ENCODE results near the gene KRTAP12-3.

KRTAP12-3 gene

GRCh38 chr21:44701023-44701400 lies 43.3 kb downstream of the KRTAP12-3 start:
- TF ChIP-seq EP300 (IDR thresholded peaks at IDR 0.05; ENCODE audit: borderline replicate concordance) (no peak), TAF1 (IDR thresholded peaks at IDR 0.05; ENCODE audit: low read depth) (no peak), EGR1 (IDR thresholded peaks at IDR 0.05) (no peak), FOXM1 (IDR thresholded peaks at IDR 0.05; ENCODE audit: borderline replicate concordance, low read depth) (no peak), ZBTB7A (IDR thresholded peaks at IDR 0.05; ENCODE audit: low read depth) (no peak), YY1 (IDR thresholded peaks at IDR 0.05; ENCODE audit: low read depth) (no peak), MAX (IDR thresholded peaks at IDR 0.05) (no peak), TEAD4 (IDR thresholded peaks at IDR 0.05) (no peak), NFIC (IDR thresholded peaks at IDR 0.05) (no peak), TCF12 (IDR thresholded peaks at IDR 0.05; ENCODE audit: low read depth) (no peak), USF1 (IDR thresholded peaks at IDR 0.05) (no peak), REST (IDR thresholded peaks at IDR 0.05; ENCODE audit: low read depth) (no peak), RAD21 (IDR thresholded peaks at IDR 0.05; ENCODE audit: low read depth) (no peak), CREB1 (IDR thresholded peaks at IDR 0.05; ENCODE audit: low read depth) (no peak), CEBPB (IDR thresholded peaks at IDR 0.05) (no peak)

GRCh38 chr21:44701541-44701940 lies 43.8 kb downstream of the KRTAP12-3 start:
- TF ChIP-seq CEBPB (IDR thresholded peaks at IDR 0.05): no peak
- TF ChIP-seq TAF1 (IDR thresholded peaks at IDR 0.05; ENCODE audit: low read depth): no peak
- TF ChIP-seq CREB1 (IDR thresholded peaks at IDR 0.05; ENCODE audit: low read depth): no peak
- no peak for TF ChIP-seq RAD21 (IDR thresholded peaks at IDR 0.05; ENCODE audit: low read depth)
- no peak for TF ChIP-seq NFIC (IDR thresholded peaks at IDR 0.05)
- no peak for TF ChIP-seq USF1 (IDR thresholded peaks at IDR 0.05)
- no peak for TF ChIP-seq YY1 (IDR thresholded peaks at IDR 0.05; ENCODE audit: low read depth)
- no peak for TF ChIP-seq ZBTB7A (IDR thresholded peaks at IDR 0.05; ENCODE audit: low read depth)
- no peak for TF ChIP-seq REST (IDR thresholded peaks at IDR 0.05; ENCODE audit: low read depth)
- TF ChIP-seq TEAD4 (IDR thresholded peaks at IDR 0.05): no peak
- TF ChIP-seq EP300 (IDR thresholded peaks at IDR 0.05; ENCODE audit: borderline replicate concordance): no peak
- TF ChIP-seq EGR1 (IDR thresholded peaks at IDR 0.05): no peak
- no peak for TF ChIP-seq TCF12 (IDR thresholded peaks at IDR 0.05; ENCODE audit: low read depth)
- TF ChIP-seq FOXM1 (IDR thresholded peaks at IDR 0.05; ENCODE audit: borderline replicate concordance, low read depth): no peak
- no peak for TF ChIP-seq MAX (IDR thresholded peaks at IDR 0.05)

GRCh38 chr21:44702111-44702972 lies 44.6 kb downstream of the KRTAP12-3 start:
- no peak for TF ChIP-seq CREB1 (IDR thresholded peaks at IDR 0.05; ENCODE audit: low read depth)
- TF ChIP-seq REST (IDR thresholded peaks at IDR 0.05; ENCODE audit: low read depth): no peak
- no peak for TF ChIP-seq TAF1 (IDR thresholded peaks at IDR 0.05; ENCODE audit: low read depth)
- TF ChIP-seq CEBPB (IDR thresholded peaks at IDR 0.05): no peak
- TF ChIP-seq EP300 (IDR thresholded peaks at IDR 0.05; ENCODE audit: borderline replicate concordance): no peak
- TF ChIP-seq TEAD4 (IDR thresholded peaks at IDR 0.05): no peak
- TF ChIP-seq FOXM1 (IDR thresholded peaks at IDR 0.05; ENCODE audit: borderline replicate concordance, low read depth): no peak
- TF ChIP-seq RAD21 (IDR thresholded peaks at IDR 0.05; ENCODE audit: low read depth): no peak
- TF ChIP-seq TCF12 (IDR thresholded peaks at IDR 0.05; ENCODE audit: low read depth): no peak
- no peak for TF ChIP-seq USF1 (IDR thresholded peaks at IDR 0.05)
- TF ChIP-seq EGR1 (IDR thresholded peaks at IDR 0.05): no peak
- no peak for TF ChIP-seq ZBTB7A (IDR thresholded peaks at IDR 0.05; ENCODE audit: low read depth)
- no peak for TF ChIP-seq YY1 (IDR thresholded peaks at IDR 0.05; ENCODE audit: low read depth)
- no peak for TF ChIP-seq NFIC (IDR thresholded peaks at IDR 0.05)
- no peak for TF ChIP-seq MAX (IDR thresholded peaks at IDR 0.05)

Measured in Ishikawa (cell line).